Panc1 (cell line): ENCODE results near the gene GDF15.

Source experiments
- CTCF ChIP-seq: fragments of 450-650 bp; IDR thresholded peaks from 2 replicates; pipeline ENCODE4 v1.5.1; 2017; ENCODE audit warnings: mild to moderate bottlenecking
- POLR2AphosphoS5 ChIP-seq: IDR thresholded peaks from 2 replicates; pipeline ENCODE4 v1.6.1; 2012; ENCODE audit warnings: mild to moderate bottlenecking, low read depth, low read length, moderate library complexity
- REST ChIP-seq, 2 experiments: IDR thresholded peaks; 2 replicates each; pipeline ENCODE4 v1.6.1; 2011 to 2012; ENCODE audit warnings: low read depth in 2 of 2, control low read depth in 1 of 2, low read length in 1 of 2, mild to moderate bottlenecking in 1 of 2, moderate library complexity in 1 of 2; ENCODE audit not compliant: insufficient read depth in 1 of 2
- SIN3A ChIP-seq: IDR thresholded peaks from 2 replicates; pipeline ENCODE4 v1.6.1; 2012; ENCODE audit warnings: low read depth, mild to moderate bottlenecking, low read length, moderate library complexity, borderline replicate concordance; ENCODE audit not compliant: insufficient read depth
- TCF7L2 ChIP-seq: IDR thresholded peaks from 2 replicates; pipeline ENCODE4 v1.6.1; 2011; ENCODE audit warnings: mild to moderate bottlenecking, low read depth, low read length, inconsistent platforms

- peak; percentile 14; the same call in 1 of the 2 replicates for TF ChIP-seq CTCF
- no peak for TF ChIP-seq TCF7L2
- TF ChIP-seq POLR2AphosphoS5 = no peak
- TF ChIP-seq SIN3A = no peak
- TF ChIP-seq REST (IDR thresholded peaks at IDR 0.05; ENCODE audit: insufficient read depth in 1 of 2, low read depth in 2 of 2, low read length in 1 of 2) = no peak
Measured at GRCh38 chr19:18425515-18426415, 39.8 kb downstream of the GDF15 start.
